ENCODE data around the gene RAB7B.

DNA sequence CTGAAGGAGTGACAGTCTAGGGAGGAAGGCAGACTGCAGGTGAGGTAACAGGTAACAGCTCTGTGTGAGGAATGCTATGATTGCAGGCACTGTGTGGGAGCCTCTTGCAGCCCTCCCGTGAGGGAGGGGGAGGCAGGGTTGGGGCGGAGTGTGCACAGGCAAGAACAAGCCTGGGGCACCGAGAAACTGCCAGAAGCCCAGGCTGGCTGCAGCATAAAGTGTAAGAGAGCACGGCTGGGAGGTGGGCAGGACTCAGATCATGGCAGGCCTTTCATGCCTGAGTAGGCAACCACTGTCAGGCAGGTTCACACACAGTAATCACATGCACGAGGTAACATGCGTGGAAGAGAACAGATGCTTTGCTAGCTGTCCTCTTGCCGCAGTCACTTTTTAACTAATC, 38.4 kb upstream of the RAB7B start:
- TF ChIP-seq, protein P1, sequence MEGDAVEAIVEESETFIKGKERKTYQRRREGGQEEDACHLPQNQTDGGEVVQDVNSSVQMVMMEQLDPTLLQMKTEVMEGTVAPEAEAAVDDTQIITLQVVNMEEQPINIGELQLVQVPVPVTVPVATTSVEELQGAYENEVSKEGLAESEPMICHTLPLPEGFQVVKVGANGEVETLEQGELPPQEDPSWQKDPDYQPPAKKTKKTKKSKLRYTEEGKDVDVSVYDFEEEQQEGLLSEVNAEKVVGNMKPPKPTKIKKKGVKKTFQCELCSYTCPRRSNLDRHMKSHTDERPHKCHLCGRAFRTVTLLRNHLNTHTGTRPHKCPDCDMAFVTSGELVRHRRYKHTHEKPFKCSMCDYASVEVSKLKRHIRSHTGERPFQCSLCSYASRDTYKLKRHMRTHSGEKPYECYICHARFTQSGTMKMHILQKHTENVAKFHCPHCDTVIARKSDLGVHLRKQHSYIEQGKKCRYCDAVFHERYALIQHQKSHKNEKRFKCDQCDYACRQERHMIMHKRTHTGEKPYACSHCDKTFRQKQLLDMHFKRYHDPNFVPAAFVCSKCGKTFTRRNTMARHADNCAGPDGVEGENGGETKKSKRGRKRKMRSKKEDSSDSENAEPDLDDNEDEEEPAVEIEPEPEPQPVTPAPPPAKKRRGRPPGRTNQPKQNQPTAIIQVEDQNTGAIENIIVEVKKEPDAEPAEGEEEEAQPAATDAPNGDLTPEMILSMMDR (IDR thresholded peaks at IDR 0.05; ENCODE audit: insufficient read depth, low read depth, low read length): no peak
- TF ChIP-seq EZH2 (IDR thresholded peaks at IDR 0.05; ENCODE audit: insufficient read depth, low read length): no peak

All from astrocyte (in vitro differentiated cells and primary cell).